H9 (cell line): Measurements from ENCODE around the gene ALG12. TPM values are rescaled to one million over a fixed set of nuclear protein-coding genes. Genes with fewer than 3 reads are reported as not detected.

Source experiments
- DNase-seq: peaks from one replicate; pipeline ENCODE4 v3.0.0-alpha.2; 2017
- H2AFZ ChIP-seq: one replicate; pipeline ENCODE4 v1.6.1; 2013; ENCODE audit warnings: mild to moderate bottlenecking, low read length, control low read depth, moderate library complexity
- H2AK5ac ChIP-seq: 2 replicates; pipeline ENCODE4 v1.6.1; 2013; ENCODE audit warnings: low read length, control low read depth, mixed read lengths; ENCODE audit not compliant: insufficient read length
- H2BK120ac ChIP-seq: one replicate; pipeline ENCODE4 v1.6.1; 2013; ENCODE audit warnings: low read depth, mild to moderate bottlenecking, low read length, control low read depth, inconsistent platforms; ENCODE audit not compliant: poor library complexity, severe bottlenecking
- H2BK12ac ChIP-seq: 2 replicates; pipeline ENCODE4 v1.6.1; 2013; ENCODE audit warnings: low read length, control low read depth, mixed read lengths, low read depth; ENCODE audit not compliant: insufficient read length
- H2BK15ac ChIP-seq: 2 replicates; pipeline ENCODE4 v1.6.1; 2013; ENCODE audit warnings: low read depth, low read length, control low read depth
- H2BK20ac ChIP-seq: one replicate; pipeline ENCODE4 v1.6.1; 2013; ENCODE audit warnings: low read depth, mild to moderate bottlenecking, low read length, control low read depth, inconsistent platforms; ENCODE audit not compliant: poor library complexity, severe bottlenecking
- H2BK5ac ChIP-seq: 2 replicates; pipeline ENCODE4 v1.6.1; 2013; ENCODE audit warnings: low read length, control low read depth, mixed read lengths; ENCODE audit not compliant: insufficient read length
- H3K14ac ChIP-seq: 2 replicates; pipeline ENCODE4 v1.6.1; 2013; ENCODE audit warnings: low read length, control low read depth; ENCODE audit not compliant: insufficient read depth
- H3K18ac ChIP-seq: 2 replicates; pipeline ENCODE4 v1.6.1; 2013; ENCODE audit warnings: low read depth, mild to moderate bottlenecking, mixed read lengths, low read length, control low read depth; ENCODE audit not compliant: insufficient read length
- H3K23ac ChIP-seq: 2 replicates; pipeline ENCODE4 v1.6.1; 2013; ENCODE audit warnings: low read length, control low read depth, mixed read lengths, low read depth; ENCODE audit not compliant: insufficient read length
- H3K23me2 ChIP-seq: 2 replicates; pipeline ENCODE4 v1.6.1; 2013; ENCODE audit warnings: low read depth, mild to moderate bottlenecking, mixed read lengths, low read length, control low read depth; ENCODE audit not compliant: insufficient read length, poor library complexity, severe bottlenecking
- H3K27ac ChIP-seq: 2 replicates; pipeline ENCODE4 v1.5.1; 2013; ENCODE audit warnings: low read length, control low read depth, mixed read lengths, low read depth; ENCODE audit not compliant: insufficient read length
- H3K27me3 ChIP-seq: 2 replicates; pipeline ENCODE4 v1.6.1; 2013; ENCODE audit warnings: low read length, control low read depth, inconsistent platforms; ENCODE audit not compliant: insufficient read depth
- H3K4ac ChIP-seq: 2 replicates; pipeline ENCODE4 v1.6.1; 2013; ENCODE audit warnings: low read depth, mild to moderate bottlenecking, control low read depth, inconsistent platforms, low read length, moderate library complexity
- H3K4me1 ChIP-seq: 2 replicates; pipeline ENCODE4 v1.6.1; 2013; ENCODE audit warnings: low read length, control low read depth, inconsistent platforms; ENCODE audit not compliant: insufficient read depth
- H3K4me2 ChIP-seq: 2 replicates; pipeline ENCODE4 v1.6.1; 2013; ENCODE audit warnings: low read length, control low read depth, mixed read lengths; ENCODE audit not compliant: insufficient read length, insufficient read depth
- H3K56ac ChIP-seq: 2 replicates; pipeline ENCODE4 v1.6.1; 2013; ENCODE audit warnings: low read depth, mild to moderate bottlenecking, mixed read lengths, low read length, control low read depth; ENCODE audit not compliant: insufficient read length
- H3K79me1 ChIP-seq: 2 replicates; pipeline ENCODE4 v1.6.1; 2013; ENCODE audit warnings: low read depth, mild to moderate bottlenecking, moderate library complexity, low read length, control low read depth, inconsistent platforms; ENCODE audit not compliant: insufficient read depth, poor library complexity, severe bottlenecking
- H3K79me2 ChIP-seq: 2 replicates; pipeline ENCODE4 v1.6.1; 2013; ENCODE audit warnings: low read length, control low read depth, inconsistent platforms; ENCODE audit not compliant: insufficient read depth
- H3K9ac ChIP-seq: 2 replicates; pipeline ENCODE4 v1.6.1; 2013; ENCODE audit warnings: low read length, control low read depth, mixed read lengths; ENCODE audit not compliant: insufficient read length; ENCODE audit errors: extremely low read depth
- H3K9me3 ChIP-seq: one replicate; pipeline ENCODE4 v1.6.1; 2013; ENCODE audit warnings: low read depth, low read length, inconsistent platforms; ENCODE audit not compliant: control insufficient read depth
- H3T11ph ChIP-seq: one replicate; pipeline ENCODE4 v1.6.1; 2013; ENCODE audit warnings: mild to moderate bottlenecking, low read length, control low read depth, inconsistent platforms
- H4K20me1 ChIP-seq: one replicate; pipeline ENCODE4 v1.6.1; 2013; ENCODE audit not compliant: control insufficient read depth, insufficient read length, insufficient read depth
- H4K5ac ChIP-seq: 2 replicates; pipeline ENCODE4 v1.6.1; 2013; ENCODE audit warnings: low read depth, mild to moderate bottlenecking, mixed read lengths, low read length, control low read depth; ENCODE audit not compliant: insufficient read length
- H4K8ac ChIP-seq: replicated peaks from 2 replicates; pipeline ENCODE4 v1.6.1; 2013; ENCODE audit warnings: low read length, control low read depth, mixed read lengths, low read depth; ENCODE audit not compliant: insufficient read length
- H4K91ac ChIP-seq: 2 replicates; pipeline ENCODE4 v1.6.1; 2013; ENCODE audit warnings: low read depth, mild to moderate bottlenecking, moderate library complexity, mixed read lengths, low read length, control low read depth; ENCODE audit not compliant: insufficient read length
- H3K27ac Mint-ChIP-seq, 3 experiments: 2 replicates in 2 of 3; 3 replicates in 1 of 3; pipeline ENCODE4 v1.8.0; 2020 to 2021; ENCODE audit warnings: mixed read lengths in 3 of 3, mild to moderate bottlenecking in 1 of 3, moderate library complexity in 1 of 3
- H3K27me3 Mint-ChIP-seq: 2 replicates; pipeline ENCODE4 v1.8.0; 2021; ENCODE audit warnings: low read depth, mild to moderate bottlenecking, moderate library complexity, mixed read lengths
- H3K36me3 Mint-ChIP-seq, 3 experiments: 2 replicates in 2 of 3; 3 replicates in 1 of 3; pipeline ENCODE4 v1.8.0; 2020 to 2021; ENCODE audit warnings: low read depth in 3 of 3, mixed read lengths in 3 of 3; ENCODE audit not compliant: insufficient read depth in 1 of 3
- H3K4me1 Mint-ChIP-seq, 2 experiments: 2 replicates each; pipeline ENCODE4 v1.8.0; 2020; ENCODE audit warnings: mixed read lengths in 2 of 2
- H3K4me3 Mint-ChIP-seq, 2 experiments: 2 replicates in 1 of 2; 3 replicates in 1 of 2; pipeline ENCODE4 v1.8.0; 2020 to 2021; ENCODE audit warnings: mild to moderate bottlenecking in 2 of 2, mixed read lengths in 2 of 2, moderate library complexity in 1 of 2
- H3K9me3 Mint-ChIP-seq, 2 experiments: 2 replicates in 1 of 2; 3 replicates in 1 of 2; pipeline ENCODE4 v1.8.0; 2020; ENCODE audit warnings: mild to moderate bottlenecking in 2 of 2, mixed read lengths in 2 of 2, moderate library complexity in 1 of 2
- WGBS: extraction: QIAGEN DNeasy Blood & Tissue Kit; methylation state at CpG from one replicate; pipeline ENCODE4 v1.1.7; 2013; ENCODE audit warnings: missing lambda C conversion rate, low lambda C conversion rate, mixed read lengths; ENCODE audit not compliant: insufficient read length; ENCODE audit errors: extremely low coverage; 5-methylcytosine and 5-hydroxymethylcytosine counted together
- total RNA-seq: library from RNA; stranded (reverse); gene quantifications from 2 replicates; pipeline ENCODE4 v1.2.1, GENCODE V29; 2021
- TF ChIP-seq, protein P1 (sequence below): fragments of 200-600 bp; sonication (generic); conservative IDR thresholded peaks from 3 replicates; pipeline ENCODE4 v1.8.0; 2021; ENCODE audit warnings: antibody characterized with exemption, mild to moderate bottlenecking

ALG12 gene
- total RNA-seq, 1 experiment from 2014 or later = 19.2 TPM

DNA sequence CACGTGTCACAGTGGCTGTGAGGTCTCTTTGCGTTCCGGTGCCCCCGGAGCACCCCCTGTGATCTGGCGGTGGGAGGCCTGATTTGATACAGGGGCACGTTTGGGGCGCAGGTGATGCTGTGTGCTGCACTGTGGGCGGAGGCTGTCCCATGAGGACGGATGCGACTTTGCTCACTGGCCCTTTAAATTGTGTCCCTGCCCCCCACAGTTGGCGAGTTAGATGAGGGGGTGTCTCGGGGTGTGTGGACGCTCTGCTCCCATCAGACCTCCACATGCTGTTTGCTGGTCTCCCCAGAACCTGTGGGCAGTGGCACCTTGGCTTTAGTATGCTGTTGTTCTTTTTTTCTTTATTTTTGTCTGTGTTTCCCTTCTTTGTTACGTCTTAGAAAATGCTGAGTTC is 59.4 kb downstream of the ALG12 start:
- Mint-ChIP-seq H3K27me3 (no peaks in the 10 kb centered on the region), H3K27ac (no peak overlapping the region; a peak in 2 of 7 replicates), H3K36me3 (peaks cover 0 to 5% (median 4%) of the 10 kb centered on the region in 3 experiments; a peak in 5 of 7 replicates), H3K4me1 (peaks cover 25% of the 10 kb centered on the region in 2 experiments), H3K4me3 (no peak overlapping the region; a peak in 1 of 5 replicates), H3K9me3 (no peaks in the 10 kb centered on the region)
- Histone ChIP-seq H3K27me3 (no peaks in the 10 kb centered on the region), H3K27ac (no peak overlapping the region), H3K9me3 (no peaks in the 10 kb centered on the region), H4K20me1 (peaks cover 4% of the 10 kb centered on the region), H2BK5ac (no peak overlapping the region), H4K91ac (no peak overlapping the region), H3K18ac (no peak overlapping the region), H4K5ac (no peak overlapping the region), H2AK5ac (no peak overlapping the region), H2BK15ac (no peak overlapping the region), H2BK20ac (no peak overlapping the region), H3K4me1 (peaks cover 5% of the 10 kb centered on the region; the same call in 1 of the 2 replicates), H4K8ac (no peak overlapping the region), H3K4me2 (no peak overlapping the region), H3K4ac (no peak overlapping the region), H2AFZ (no peak overlapping the region), H3T11ph (no peak overlapping the region), H3K23me2 (peaks cover 8% of the 10 kb centered on the region), H2BK12ac (no peak overlapping the region), H2BK120ac (no peak overlapping the region), H3K14ac (no peak overlapping the region; the same call in 1 of the 2 replicates), H3K56ac (no peak overlapping the region), H3K9ac (no peak overlapping the region), H3K79me2 (peaks cover 36% of the 10 kb centered on the region; the same call in 1 of the 2 replicates), H3K79me1 (peaks cover 16% of the 10 kb centered on the region), H3K23ac (no peak overlapping the region)
- TF ChIP-seq, protein P1, sequence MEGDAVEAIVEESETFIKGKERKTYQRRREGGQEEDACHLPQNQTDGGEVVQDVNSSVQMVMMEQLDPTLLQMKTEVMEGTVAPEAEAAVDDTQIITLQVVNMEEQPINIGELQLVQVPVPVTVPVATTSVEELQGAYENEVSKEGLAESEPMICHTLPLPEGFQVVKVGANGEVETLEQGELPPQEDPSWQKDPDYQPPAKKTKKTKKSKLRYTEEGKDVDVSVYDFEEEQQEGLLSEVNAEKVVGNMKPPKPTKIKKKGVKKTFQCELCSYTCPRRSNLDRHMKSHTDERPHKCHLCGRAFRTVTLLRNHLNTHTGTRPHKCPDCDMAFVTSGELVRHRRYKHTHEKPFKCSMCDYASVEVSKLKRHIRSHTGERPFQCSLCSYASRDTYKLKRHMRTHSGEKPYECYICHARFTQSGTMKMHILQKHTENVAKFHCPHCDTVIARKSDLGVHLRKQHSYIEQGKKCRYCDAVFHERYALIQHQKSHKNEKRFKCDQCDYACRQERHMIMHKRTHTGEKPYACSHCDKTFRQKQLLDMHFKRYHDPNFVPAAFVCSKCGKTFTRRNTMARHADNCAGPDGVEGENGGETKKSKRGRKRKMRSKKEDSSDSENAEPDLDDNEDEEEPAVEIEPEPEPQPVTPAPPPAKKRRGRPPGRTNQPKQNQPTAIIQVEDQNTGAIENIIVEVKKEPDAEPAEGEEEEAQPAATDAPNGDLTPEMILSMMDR = no peak
- WGBS = no CpG with 5 or more reads among the region's 14 CpGs
- DNase-seq = no peak
